HepG2 (cell line): Measurements from ENCODE around the gene MIB1. TPM values are rescaled to one million over a fixed set of nuclear protein-coding genes. Genes with fewer than 3 reads are reported as not detected.

Experiments
- ARID3A ChIP-seq: IDR thresholded peaks from 2 replicates; pipeline ENCODE4 v1.6.1; 2012; ENCODE audit warnings: low read depth, low read length, improper control_type of control experiment
- CTCF ChIP-seq: sonication (generic); formaldehyde crosslinking; IDR thresholded peaks from 2 replicates; pipeline ENCODE4 v1.5.0; 2020; ENCODE audit warnings: mild to moderate bottlenecking, missing genetic modification reagents, moderate library complexity
- STAG1 ChIP-seq: sonication (generic); formaldehyde crosslinking; IDR thresholded peaks from 2 replicates; pipeline ENCODE4 v1.4.0; 2020; ENCODE audit warnings: missing genetic modification reagents
- ZNF691 ChIP-seq: sonication (generic); formaldehyde crosslinking; IDR thresholded peaks from 2 replicates; pipeline ENCODE4 v1.4.0; 2020; ENCODE audit warnings: missing genetic modification reagents, low read depth, mild to moderate bottlenecking, borderline replicate concordance
- ZNF704 ChIP-seq: sonication (generic); formaldehyde crosslinking; IDR thresholded peaks from 2 replicates; pipeline ENCODE4 v1.8.1; 2023; ENCODE audit warnings: mild to moderate bottlenecking, inconsistent platforms, moderate library complexity, missing genetic modification reagents, borderline replicate concordance
- polyA plus RNA-seq, 8 experiments: library from polyadenylated mRNA; depleted of rRNA in 3 of 8; stranded (reverse) in 7 of 8; unstranded in 1 of 8; fragments of >200 nt; fragmentation: Illumina TruSeq in 4 of 8; extraction: Trizol in 4 of 8; gene quantifications; 2 replicates each; pipeline versions ENCODE4 v1.2.1 to v1.2.3, GENCODE V29; 2011 to 2016; ENCODE audit warnings: low read depth in 4 of 8, missing spikeins in 1 of 8, mixed read lengths in 1 of 8; ENCODE audit not compliant: insufficient read depth in 1 of 8
- total RNA-seq, 5 experiments: library from RNA; depleted of rRNA; stranded (reverse); fragments of >200 nt; fragmentation: Illumina TruSeq; extraction: Trizol; gene quantifications; 2 replicates each; pipeline ENCODE4 v1.2.3, GENCODE V29; 2016; ENCODE audit warnings: low read depth in 1 of 5

Gene MIB1
- total and polyA plus RNA-seq, 2 of the 13 experiments (the other 11 are each of a cell fraction or from before 2014, with no cell fraction given), result 12.0 to 47.0 TPM

GRCh38 chr18:21912339-21913239 lies 172.0 kb downstream of the MIB1 start (continued):
- TF ChIP-seq ARID3A (no peak), ZNF691 (CRISPR knock-in tag) (no peak), ZNF704 (CRISPR knock-in tag) (no peak), STAG1 (CRISPR knock-in tag) (peak; percentile 58), CTCF (CRISPR knock-in tag) (peak; percentile 52)
